PC-3 (cell line): ENCODE measurements around the gene CAPN7.

Source experiments
- CTCF ChIP-seq: fragments of 300-600 bp; sonication (generic); conservative IDR thresholded peaks from 2 replicates; pipeline ENCODE4 v1.5.1; 2017; ENCODE audit warnings: antibody characterized with exemption, low read depth, mild to moderate bottlenecking, low read length
- EZH2 ChIP-seq: fragments of 300-600 bp; sonication (generic); IDR thresholded peaks from one replicate; pipeline ENCODE4 v1.6.1; 2017; ENCODE audit warnings: antibody characterized with exemption, mild to moderate bottlenecking, low read length; ENCODE audit not compliant: unreplicated experiment

- TF ChIP-seq EZH2 (no peak), CTCF (no peak)
Measured at GRCh38 chr3:15298504-15298903, 92.5 kb downstream of the CAPN7 start.
